SK-N-SH (cell line): ENCODE results near the gene CA4. TPM values are rescaled to one million over a fixed set of nuclear protein-coding genes. Genes with fewer than 3 reads are reported as not detected.
"Not testable (repeated sequence)": the region's sequence is repeated elsewhere in the genome, so short reads cannot be mapped to it uniquely, and the experiment has no call there.

Source experiments
- CTCF ChIA-PET: fragments of 300-600, 350-600 bp; formaldehyde crosslinking; extraction: SDS; loops from one replicate; lab custom pipeline; 2021; lab: Yijun Ruan, JAX
- POLR2A ChIA-PET: fragments of 350-600 bp; sonication (Branson Sonifier 250); formaldehyde crosslinking; extraction: SDS; loops from one replicate; lab custom pipeline; 2020; ENCODE audit warnings: antibody characterized with exemption, inconsistent platforms; lab: Yijun Ruan, JAX
- DNase-seq: peaks from one replicate; pipeline ENCODE4 v3.0.0; 2012
- H2AFZ ChIP-seq: fragments of 200-600 bp; sonication (generic); 2 replicates; pipeline ENCODE4 v1.8.1; 2016; ENCODE audit warnings: antibody characterized with exemption, mild to moderate bottlenecking, low read depth
- H3F3A ChIP-seq: fragments of 200-600 bp; sonication (generic); replicated peaks from 2 replicates; pipeline ENCODE3; 2016; ENCODE audit warnings: antibody characterized with exemption, mild to moderate bottlenecking; ENCODE audit not compliant: insufficient read depth
- H3K27ac ChIP-seq, 2 experiments: fragments of 200-500 bp in 1 of 2; fragments of 200-600 bp in 1 of 2; sonication (Bioruptor generic) in 1 of 2; sonication (generic), shearing (Covaris generic) in 1 of 2; 2 replicates each; pipeline versions ENCODE4 v1.5.1 to v1.6.1; 2014 to 2016; ENCODE audit warnings: low read depth in 2 of 2, inconsistent platforms in 1 of 2, low read length in 1 of 2, mild to moderate bottlenecking in 1 of 2, mixed read lengths in 1 of 2
- H3K27me3 ChIP-seq: fragments of 200-600 bp; sonication (generic), shearing (Covaris generic); 2 replicates; pipeline ENCODE4 v1.6.1; 2016; ENCODE audit warnings: mixed run types; ENCODE audit not compliant: insufficient read depth
- H3K36me3 ChIP-seq, 2 experiments: fragments of 200-500 bp in 1 of 2; fragments of 200-600 bp in 1 of 2; sonication (Bioruptor generic) in 1 of 2; sonication (generic) in 1 of 2; replicated peaks in 1 of 2; 2 replicates each; pipeline versions ENCODE3 to v1.5.1; 2014 to 2016; ENCODE audit warnings: low read length in 1 of 2, mild to moderate bottlenecking in 1 of 2; ENCODE audit not compliant: insufficient read depth in 2 of 2, control insufficient read depth in 1 of 2
- H3K4me1 ChIP-seq, 2 experiments: fragments of 200-500 bp in 1 of 2; fragments of 200-600 bp in 1 of 2; sonication (Bioruptor generic) in 1 of 2; sonication (generic), shearing (Covaris generic) in 1 of 2; 2 replicates each; pipeline versions ENCODE4 v1.5.1 to v1.6.1; 2014 to 2016; ENCODE audit warnings: low read depth in 1 of 2, low read length in 1 of 2, mixed run types in 1 of 2; ENCODE audit not compliant: insufficient read depth in 2 of 2, control insufficient read depth in 1 of 2
- H3K4me2 ChIP-seq: fragments of 200-600 bp; sonication (generic), shearing (Covaris generic); 2 replicates; pipeline ENCODE4 v1.6.1; 2017; ENCODE audit warnings: mixed run types
- H3K4me3 ChIP-seq, 2 experiments: fragments of 200-500 bp in 1 of 2; fragments of 200-600 bp in 1 of 2; sonication (Bioruptor generic) in 1 of 2; sonication (generic), shearing (Covaris generic) in 1 of 2; 2 replicates each; pipeline versions ENCODE4 v1.5.1 to v1.8.1; 2014 to 2016; ENCODE audit warnings: low read depth in 2 of 2, inconsistent platforms in 1 of 2, low read length in 1 of 2, mild to moderate bottlenecking in 1 of 2, mixed read lengths in 1 of 2, moderate library complexity in 1 of 2
- H3K79me2 ChIP-seq: fragments of 200-600 bp; sonication (generic); 2 replicates; pipeline ENCODE4 v1.8.1; 2017; ENCODE audit warnings: mild to moderate bottlenecking; ENCODE audit not compliant: insufficient read depth
- H3K9ac ChIP-seq: fragments of 200-600 bp; sonication (generic); 2 replicates; pipeline ENCODE4 v1.6.1; 2017; ENCODE audit warnings: mixed run types
- H3K9me2 ChIP-seq: fragments of 200-600 bp; sonication (generic); 2 replicates; pipeline ENCODE4 v1.6.1; 2017; ENCODE audit warnings: mixed run types
- H3K9me3 ChIP-seq: fragments of 200-600 bp; sonication (generic); 2 replicates; pipeline ENCODE4 v1.6.1; 2017; ENCODE audit warnings: mixed run types, mild to moderate bottlenecking, moderate library complexity
- H4K20me1 ChIP-seq: fragments of 200-600 bp; sonication (generic); 2 replicates; pipeline ENCODE4 v1.6.1; 2017; ENCODE audit warnings: mild to moderate bottlenecking, mixed run types; ENCODE audit not compliant: insufficient read depth
- EP300 ChIP-seq, 2 experiments: IDR thresholded peaks; 2 replicates each; pipeline versions ENCODE4 v1.4.0 to v1.6.1; 2012; ENCODE audit warnings: borderline replicate concordance in 1 of 2, low read depth in 1 of 2, low read length in 1 of 2
- EZH2phosphoT487 ChIP-seq: fragments of 200-600 bp; sonication (generic); IDR thresholded peaks from 2 replicates; pipeline ENCODE4 v1.6.1; 2017; ENCODE audit warnings: low read depth, mixed run types, mild to moderate bottlenecking, antibody characterized with exemption, moderate library complexity, borderline replicate concordance
- FOSL2 ChIP-seq: IDR thresholded peaks from 2 replicates; pipeline ENCODE4 v1.4.0; 2012; ENCODE audit warnings: low read depth, mild to moderate bottlenecking, moderate library complexity, borderline replicate concordance
- FOXJ3 ChIP-seq: sonication (generic); formaldehyde crosslinking; IDR thresholded peaks from 2 replicates; pipeline ENCODE4 v1.5.1; 2020; ENCODE audit warnings: mild to moderate bottlenecking, missing genetic modification reagents
- JUND ChIP-seq: IDR thresholded peaks from 2 replicates; pipeline ENCODE4 v1.4.0; 2012
- MEF2A ChIP-seq: IDR thresholded peaks from 2 replicates; pipeline ENCODE4 v1.4.0; 2012; ENCODE audit warnings: low read depth, borderline replicate concordance
- NRF1 ChIP-seq: IDR thresholded peaks from 2 replicates; pipeline ENCODE4 v1.6.1; 2012; ENCODE audit warnings: low read depth, mild to moderate bottlenecking, low read length
- POLR2AphosphoS5 ChIP-seq: IDR thresholded peaks from 2 replicates; pipeline ENCODE4 v1.6.1; 2012; ENCODE audit warnings: low read depth, low read length
- SMC3 ChIP-seq: IDR thresholded peaks from 2 replicates; pipeline ENCODE4 v1.6.1; 2012; ENCODE audit warnings: low read depth, low read length, improper control_type of control experiment
- TAF1 ChIP-seq: IDR thresholded peaks from 2 replicates; pipeline ENCODE4 v1.6.1; 2012; ENCODE audit warnings: low read depth, mild to moderate bottlenecking, low read length, moderate library complexity, borderline replicate concordance
- TCF12 ChIP-seq: IDR thresholded peaks from 2 replicates; pipeline ENCODE4 v1.4.0; 2012
- TEAD4 ChIP-seq: IDR thresholded peaks from 2 replicates; pipeline ENCODE4 v1.4.0; 2012; ENCODE audit warnings: mild to moderate bottlenecking, borderline replicate concordance; ENCODE audit not compliant: insufficient read depth
- YY1 ChIP-seq: IDR thresholded peaks from 2 replicates; pipeline ENCODE4 v1.4.0; 2012; ENCODE audit warnings: low read depth, mild to moderate bottlenecking
- WGBS: methylation state at CpG from one replicate; pipeline ENCODE4 v1.1.6; 2017; ENCODE audit warnings: low lambda C conversion rate; 5-methylcytosine and 5-hydroxymethylcytosine counted together
- polyA plus RNA-seq, 3 experiments: library from polyadenylated mRNA; depleted of rRNA; stranded (reverse); fragments of >200 nt; gene quantifications; 2 replicates each; pipeline ENCODE4 v1.2.3, GENCODE V29; 2012
- TF ChIP-seq, protein P1 (sequence below): IDR thresholded peaks from 2 replicates; pipeline ENCODE4; 2012
- TF ChIP-seq, protein P2 (sequence below): IDR thresholded peaks from 2 replicates; pipeline ENCODE4 v1.6.1; 2012; ENCODE audit warnings: mild to moderate bottlenecking, low read depth, low read length, moderate library complexity
- TF ChIP-seq, protein P3 (sequence below): fragments of 150-350 bp; IDR thresholded peaks from 2 replicates; pipeline ENCODE4 v1.6.1; 2017; ENCODE audit warnings: antibody characterized with exemption, low read length, low read depth, borderline replicate concordance
- TF ChIP-seq, protein P4 (sequence below): IDR thresholded peaks from 2 replicates; pipeline ENCODE4 v1.4.0; 2012; ENCODE audit warnings: low read depth, borderline replicate concordance

CA4 gene
- polyA plus RNA-seq, 1 of the 3 experiments (the other 2 are of a cell fraction): 0.21 TPM

DNA sequence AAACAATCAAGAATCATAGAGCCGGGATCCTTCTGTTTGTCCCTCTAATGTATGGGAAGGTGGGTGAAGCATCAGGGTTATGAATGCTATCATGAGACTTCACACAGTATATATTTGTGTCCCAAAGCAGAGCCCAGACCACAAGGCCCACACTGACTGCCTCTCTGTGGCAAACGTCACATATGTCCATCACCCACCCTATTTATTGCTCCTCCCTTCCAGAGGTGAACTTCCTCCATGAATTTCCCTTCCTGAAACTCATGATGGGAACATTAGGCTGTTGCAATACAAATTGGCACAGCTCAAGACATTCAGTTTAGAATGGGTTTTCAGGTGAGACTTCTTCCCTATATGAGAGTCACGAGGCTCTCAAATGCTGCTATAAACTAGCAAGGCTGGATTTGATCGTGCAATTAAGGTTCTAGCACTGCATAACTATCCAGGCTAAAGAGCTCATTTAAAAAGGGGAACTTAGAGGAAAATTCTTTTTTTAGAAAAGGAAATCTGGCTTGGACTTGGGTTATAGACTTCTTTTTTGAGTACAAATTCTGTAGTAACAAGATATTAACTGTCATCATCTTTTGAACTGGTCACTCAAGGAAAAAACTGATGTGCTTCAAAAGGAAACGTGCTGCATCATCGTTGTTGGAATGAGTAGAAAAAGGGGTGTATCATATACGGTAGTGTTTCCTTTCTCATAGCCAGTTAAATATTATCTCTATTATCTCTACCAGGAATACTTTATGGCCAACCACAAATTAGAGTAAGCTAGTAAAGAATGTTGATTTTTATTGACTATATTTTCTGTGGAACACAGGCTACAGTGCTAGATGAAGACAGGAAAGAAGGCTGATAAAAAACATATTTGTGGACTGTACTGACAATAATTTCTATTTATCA lies 37.3 kb downstream of the CA4 start:
- H3K4me3 ChIP-seq, H3K27me3 ChIP-seq, H3K79me2 ChIP-seq, H2AFZ ChIP-seq, POLR2A ChIA-PET, H3K9me3 ChIP-seq, DNase-seq, H3K9me2 ChIP-seq, H4K20me1 ChIP-seq: not testable (repeated sequence)
- H3K27ac ChIP-seq: peak overlapping the region in 1 of 2 experiments; percentile 79; a peak in 3 of 4 replicates
- CTCF ChIA-PET: interaction anchor here (1.5 kb wide), 1 partner anchor 44 kb away, joined by 6 read pairs; no protein-coding TSS in a partner anchor
- peak in 1 of 2 experiments; percentile 10; a peak in 1 of 4 replicates for TF ChIP-seq EP300 (IDR thresholded peaks at IDR 0.05; ENCODE audit: borderline replicate concordance in 1 of 2, low read depth in 1 of 2, low read length in 1 of 2)
- TF ChIP-seq TCF12: peak; percentile 39; the same call in 1 of the 2 replicates
- TF ChIP-seq JUND: 0 out of 2 replicates have a peak, but pooled peaks have one; percentile 22
- TF ChIP-seq FOSL2: peak; percentile 16; the same call in 1 of the 2 replicates
- peak; percentile 42; the same call in 1 of the 2 replicates for TF ChIP-seq POLR2AphosphoS5
- TF ChIP-seq, protein P1, sequence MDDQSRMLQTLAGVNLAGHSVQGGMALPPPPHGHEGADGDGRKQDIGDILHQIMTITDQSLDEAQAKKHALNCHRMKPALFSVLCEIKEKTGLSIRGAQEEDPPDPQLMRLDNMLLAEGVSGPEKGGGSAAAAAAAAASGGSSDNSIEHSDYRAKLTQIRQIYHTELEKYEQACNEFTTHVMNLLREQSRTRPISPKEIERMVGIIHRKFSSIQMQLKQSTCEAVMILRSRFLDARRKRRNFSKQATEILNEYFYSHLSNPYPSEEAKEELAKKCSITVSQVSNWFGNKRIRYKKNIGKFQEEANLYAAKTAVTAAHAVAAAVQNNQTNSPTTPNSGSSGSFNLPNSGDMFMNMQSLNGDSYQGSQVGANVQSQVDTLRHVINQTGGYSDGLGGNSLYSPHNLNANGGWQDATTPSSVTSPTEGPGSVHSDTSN: peak; percentile 32
- WGBS: 65% methylated on average over 7 of the region's 7 CpGs
- peaks cover 0 to 20% of the 10 kb centered on the region in 2 experiments; a peak in 2 of 4 replicates for H3K4me1 ChIP-seq
- H3F3A ChIP-seq: peaks cover 20% of the 10 kb centered on the region
- peak overlapping the region; percentile 43 for H3K4me2 ChIP-seq
- peak overlapping the region; percentile 16; the same call in 1 of the 2 replicates for H3K9ac ChIP-seq
- peaks cover 45 to 61% of the 10 kb centered on the region in 2 experiments for H3K36me3 ChIP-seq

DNA sequence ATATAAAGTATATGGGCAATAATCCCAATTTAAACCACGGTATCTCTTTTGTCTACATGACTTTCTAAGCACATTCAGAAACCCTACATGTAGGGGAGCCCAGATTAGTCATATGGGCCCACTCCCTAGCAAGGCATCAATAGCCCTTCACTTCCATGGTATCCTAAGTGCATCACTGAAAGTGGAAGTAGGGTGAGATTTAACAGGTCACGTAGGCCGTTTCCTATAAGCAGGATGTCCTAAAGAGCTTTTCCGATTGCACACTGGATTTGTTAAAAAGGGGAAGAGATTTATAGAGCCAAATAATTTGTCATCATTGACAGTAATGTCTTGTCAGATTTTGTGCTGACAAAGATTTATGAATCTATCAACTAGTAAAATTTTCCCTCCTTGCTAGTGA lies 39.0 kb downstream of the CA4 start:
- H4K20me1 ChIP-seq: no peaks in the 10 kb centered on the region
- no peaks in the 10 kb centered on the region for H3K9me3 ChIP-seq
- H2AFZ ChIP-seq: no peak overlapping the region
- WGBS: 96% methylated on average over 4 of the region's 4 CpGs
- H3K27me3 ChIP-seq: no peaks in the 10 kb centered on the region
- DNase-seq: no peak
- H3K4me1 ChIP-seq: peaks cover 3 to 20% of the 10 kb centered on the region in 2 experiments
- H3F3A ChIP-seq: peaks cover 20% of the 10 kb centered on the region
- no peaks in the 10 kb centered on the region for H3K79me2 ChIP-seq
- H3K36me3 ChIP-seq: peaks cover 41 to 59% of the 10 kb centered on the region in 2 experiments
- H3K9ac ChIP-seq: no peak overlapping the region
- H3K4me2 ChIP-seq: no peak overlapping the region
- no peak overlapping the region for H3K4me3 ChIP-seq
- no peak overlapping the region for H3K27ac ChIP-seq
- CTCF ChIA-PET: no interaction called here
- POLR2A ChIA-PET: no interaction called here
- no peaks in the 10 kb centered on the region for H3K9me2 ChIP-seq
- TF ChIP-seq, protein P1: no peak
- TF ChIP-seq, protein P2, sequence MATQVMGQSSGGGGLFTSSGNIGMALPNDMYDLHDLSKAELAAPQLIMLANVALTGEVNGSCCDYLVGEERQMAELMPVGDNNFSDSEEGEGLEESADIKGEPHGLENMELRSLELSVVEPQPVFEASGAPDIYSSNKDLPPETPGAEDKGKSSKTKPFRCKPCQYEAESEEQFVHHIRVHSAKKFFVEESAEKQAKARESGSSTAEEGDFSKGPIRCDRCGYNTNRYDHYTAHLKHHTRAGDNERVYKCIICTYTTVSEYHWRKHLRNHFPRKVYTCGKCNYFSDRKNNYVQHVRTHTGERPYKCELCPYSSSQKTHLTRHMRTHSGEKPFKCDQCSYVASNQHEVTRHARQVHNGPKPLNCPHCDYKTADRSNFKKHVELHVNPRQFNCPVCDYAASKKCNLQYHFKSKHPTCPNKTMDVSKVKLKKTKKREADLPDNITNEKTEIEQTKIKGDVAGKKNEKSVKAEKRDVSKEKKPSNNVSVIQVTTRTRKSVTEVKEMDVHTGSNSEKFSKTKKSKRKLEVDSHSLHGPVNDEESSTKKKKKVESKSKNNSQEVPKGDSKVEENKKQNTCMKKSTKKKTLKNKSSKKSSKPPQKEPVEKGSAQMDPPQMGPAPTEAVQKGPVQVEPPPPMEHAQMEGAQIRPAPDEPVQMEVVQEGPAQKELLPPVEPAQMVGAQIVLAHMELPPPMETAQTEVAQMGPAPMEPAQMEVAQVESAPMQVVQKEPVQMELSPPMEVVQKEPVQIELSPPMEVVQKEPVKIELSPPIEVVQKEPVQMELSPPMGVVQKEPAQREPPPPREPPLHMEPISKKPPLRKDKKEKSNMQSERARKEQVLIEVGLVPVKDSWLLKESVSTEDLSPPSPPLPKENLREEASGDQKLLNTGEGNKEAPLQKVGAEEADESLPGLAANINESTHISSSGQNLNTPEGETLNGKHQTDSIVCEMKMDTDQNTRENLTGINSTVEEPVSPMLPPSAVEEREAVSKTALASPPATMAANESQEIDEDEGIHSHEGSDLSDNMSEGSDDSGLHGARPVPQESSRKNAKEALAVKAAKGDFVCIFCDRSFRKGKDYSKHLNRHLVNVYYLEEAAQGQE: no peak
- TF ChIP-seq EZH2phosphoT487: no peak
- no peak for TF ChIP-seq SMC3
- TF ChIP-seq, protein P3, sequence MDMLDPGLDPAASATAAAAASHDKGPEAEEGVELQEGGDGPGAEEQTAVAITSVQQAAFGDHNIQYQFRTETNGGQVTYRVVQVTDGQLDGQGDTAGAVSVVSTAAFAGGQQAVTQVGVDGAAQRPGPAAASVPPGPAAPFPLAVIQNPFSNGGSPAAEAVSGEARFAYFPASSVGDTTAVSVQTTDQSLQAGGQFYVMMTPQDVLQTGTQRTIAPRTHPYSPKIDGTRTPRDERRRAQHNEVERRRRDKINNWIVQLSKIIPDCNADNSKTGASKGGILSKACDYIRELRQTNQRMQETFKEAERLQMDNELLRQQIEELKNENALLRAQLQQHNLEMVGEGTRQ: no peak
- no peak for TF ChIP-seq TAF1
- no peak for TF ChIP-seq MEF2A
- TF ChIP-seq NRF1: no peak
- no peak for TF ChIP-seq TEAD4
- TF ChIP-seq POLR2AphosphoS5: no peak
- no peak for TF ChIP-seq FOXJ3 (CRISPR knock-in tag)
- TF ChIP-seq, protein P4, sequence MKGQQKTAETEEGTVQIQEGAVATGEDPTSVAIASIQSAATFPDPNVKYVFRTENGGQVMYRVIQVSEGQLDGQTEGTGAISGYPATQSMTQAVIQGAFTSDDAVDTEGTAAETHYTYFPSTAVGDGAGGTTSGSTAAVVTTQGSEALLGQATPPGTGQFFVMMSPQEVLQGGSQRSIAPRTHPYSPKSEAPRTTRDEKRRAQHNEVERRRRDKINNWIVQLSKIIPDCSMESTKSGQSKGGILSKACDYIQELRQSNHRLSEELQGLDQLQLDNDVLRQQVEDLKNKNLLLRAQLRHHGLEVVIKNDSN: no peak
- no peak for TF ChIP-seq EP300 (IDR thresholded peaks at IDR 0.05; ENCODE audit: borderline replicate concordance in 1 of 2, low read depth in 1 of 2, low read length in 1 of 2)
- TF ChIP-seq YY1: no peak
